SK-N-SH treated with all-trans-retinoic acid at 6 μM for 48 hours (cell line): ENCODE results near the gene TTC36.

Experiments
- ARNTL ChIP-seq: fragments of 450-650 bp; formaldehyde crosslinking; IDR thresholded peaks from 2 replicates; pipeline ENCODE4 v1.5.0; 2020; ENCODE audit warnings: low read depth, mild to moderate bottlenecking, moderate library complexity, borderline replicate concordance
- BACH2 ChIP-seq: fragments of 250-450 bp; sonication (Bioruptor Pico); IDR thresholded peaks from 2 replicates; pipeline ENCODE4 v1.9.0; 2021; ENCODE audit warnings: mild to moderate bottlenecking, borderline replicate concordance
- PATZ1 ChIP-seq: fragments of 250-450 bp; sonication (Bioruptor Pico); IDR thresholded peaks from 2 replicates; pipeline ENCODE4 v1.8.0; 2020; ENCODE audit warnings: mild to moderate bottlenecking, moderate library complexity, borderline replicate concordance
- TCF4 ChIP-seq: fragments of 250-450 bp; sonication (Bioruptor Pico); IDR thresholded peaks from 2 replicates; pipeline ENCODE4 v1.8.0; 2021; ENCODE audit warnings: mild to moderate bottlenecking, moderate library complexity, borderline replicate concordance
- TOX ChIP-seq: fragments of 250-450 bp; sonication (Bioruptor Pico); IDR thresholded peaks from 2 replicates; pipeline ENCODE4 v1.8.0; 2021; ENCODE audit warnings: mild to moderate bottlenecking, moderate library complexity, borderline replicate concordance
- ZFP3 ChIP-seq: fragments of 250-450 bp; sonication (Bioruptor Pico); IDR thresholded peaks from 2 replicates; pipeline ENCODE4 v1.5.0; 2020; ENCODE audit warnings: mild to moderate bottlenecking, moderate library complexity
- ZFP30 ChIP-seq: fragments of 450-650 bp; formaldehyde crosslinking; IDR thresholded peaks from 2 replicates; pipeline ENCODE4 v1.5.0; 2022; ENCODE audit warnings: mild to moderate bottlenecking, moderate library complexity
- TF ChIP-seq, protein P1 (sequence below): fragments of 250-450 bp; sonication (Bioruptor Pico); IDR thresholded peaks from 2 replicates; pipeline ENCODE4 v1.5.1; 2020; ENCODE audit warnings: low read depth, mild to moderate bottlenecking, moderate library complexity
- TF ChIP-seq, protein P2 (sequence below): fragments of 250-450 bp; sonication (Bioruptor Pico); IDR thresholded peaks from 2 replicates; pipeline ENCODE4 v1.8.0; 2021; ENCODE audit warnings: low read depth, mild to moderate bottlenecking, moderate library complexity, borderline replicate concordance
- TF ChIP-seq, protein P3 (sequence below): fragments of 250-450 bp; sonication (Bioruptor Pico); IDR thresholded peaks from 2 replicates; pipeline ENCODE4 v1.5.1; 2021; ENCODE audit warnings: mild to moderate bottlenecking, moderate library complexity

- TF ChIP-seq ARNTL (CRISPR knock-in tag) (no peak), ZFP30 (CRISPR knock-in tag) (no peak), PATZ1 (CRISPR knock-in tag) (no peak), ZFP3 (CRISPR knock-in tag) (no peak), TCF4 (CRISPR knock-in tag) (no peak), BACH2 (no peak), TOX (no peak)
- TF ChIP-seq, protein P1, sequence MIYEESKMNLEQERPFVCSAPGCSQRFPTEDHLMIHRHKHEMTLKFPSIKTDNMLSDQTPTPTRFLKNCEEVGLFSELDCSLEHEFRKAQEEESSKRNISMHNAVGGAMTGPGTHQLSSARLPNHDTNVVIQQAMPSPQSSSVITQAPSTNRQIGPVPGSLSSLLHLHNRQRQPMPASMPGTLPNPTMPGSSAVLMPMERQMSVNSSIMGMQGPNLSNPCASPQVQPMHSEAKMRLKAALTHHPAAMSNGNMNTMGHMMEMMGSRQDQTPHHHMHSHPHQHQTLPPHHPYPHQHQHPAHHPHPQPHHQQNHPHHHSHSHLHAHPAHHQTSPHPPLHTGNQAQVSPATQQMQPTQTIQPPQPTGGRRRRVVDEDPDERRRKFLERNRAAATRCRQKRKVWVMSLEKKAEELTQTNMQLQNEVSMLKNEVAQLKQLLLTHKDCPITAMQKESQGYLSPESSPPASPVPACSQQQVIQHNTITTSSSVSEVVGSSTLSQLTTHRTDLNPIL (CRISPR knock-in tag): no peak
- TF ChIP-seq, protein P2, sequence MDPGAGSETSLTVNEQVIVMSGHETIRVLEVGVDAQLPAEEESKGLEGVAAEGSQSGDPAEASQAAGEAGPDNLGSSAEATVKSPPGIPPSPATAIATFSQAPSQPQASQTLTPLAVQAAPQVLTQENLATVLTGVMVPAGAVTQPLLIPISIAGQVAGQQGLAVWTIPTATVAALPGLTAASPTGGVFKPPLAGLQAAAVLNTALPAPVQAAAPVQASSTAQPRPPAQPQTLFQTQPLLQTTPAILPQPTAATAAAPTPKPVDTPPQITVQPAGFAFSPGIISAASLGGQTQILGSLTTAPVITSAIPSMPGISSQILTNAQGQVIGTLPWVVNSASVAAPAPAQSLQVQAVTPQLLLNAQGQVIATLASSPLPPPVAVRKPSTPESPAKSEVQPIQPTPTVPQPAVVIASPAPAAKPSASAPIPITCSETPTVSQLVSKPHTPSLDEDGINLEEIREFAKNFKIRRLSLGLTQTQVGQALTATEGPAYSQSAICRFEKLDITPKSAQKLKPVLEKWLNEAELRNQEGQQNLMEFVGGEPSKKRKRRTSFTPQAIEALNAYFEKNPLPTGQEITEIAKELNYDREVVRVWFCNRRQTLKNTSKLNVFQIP (CRISPR knock-in tag): no peak
- TF ChIP-seq, protein P3, sequence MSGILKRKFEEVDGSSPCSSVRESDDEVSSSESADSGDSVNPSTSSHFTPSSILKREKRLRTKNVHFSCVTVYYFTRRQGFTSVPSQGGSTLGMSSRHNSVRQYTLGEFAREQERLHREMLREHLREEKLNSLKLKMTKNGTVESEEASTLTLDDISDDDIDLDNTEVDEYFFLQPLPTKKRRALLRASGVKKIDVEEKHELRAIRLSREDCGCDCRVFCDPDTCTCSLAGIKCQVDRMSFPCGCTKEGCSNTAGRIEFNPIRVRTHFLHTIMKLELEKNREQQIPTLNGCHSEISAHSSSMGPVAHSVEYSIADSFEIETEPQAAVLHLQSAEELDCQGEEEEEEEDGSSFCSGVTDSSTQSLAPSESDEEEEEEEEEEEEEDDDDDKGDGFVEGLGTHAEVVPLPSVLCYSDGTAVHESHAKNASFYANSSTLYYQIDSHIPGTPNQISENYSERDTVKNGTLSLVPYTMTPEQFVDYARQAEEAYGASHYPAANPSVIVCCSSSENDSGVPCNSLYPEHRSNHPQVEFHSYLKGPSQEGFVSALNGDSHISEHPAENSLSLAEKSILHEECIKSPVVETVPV (CRISPR knock-in tag): no peak
These were observed 10.2 kb downstream of the TTC36 start for GRCh38 chr11:118537409-118537980.
